Glomerular endothelial cell (primary cell): ENCODE data around the gene RBM42. TPM values are rescaled to one million over a fixed set of nuclear protein-coding genes. Genes with fewer than 3 reads are reported as not detected.
"Not testable (repeated sequence)": the region's sequence is repeated elsewhere in the genome, so short reads cannot be mapped to it uniquely, and the experiment has no call there.

Experiments used
- DNase-seq: peaks from one replicate; pipeline ENCODE4 v3.0.0-alpha.2; 2011; ENCODE audit warnings: low read depth, low spot score; ENCODE audit errors: extremely low read depth
- total RNA-seq: library from RNA; depleted of rRNA; stranded (reverse); fragments of >200 nt; gene quantifications from 2 replicates; pipeline ENCODE4 v1.2.3, GENCODE V29; 2015

RBM42 gene
- 98.4 and 110 TPM in 2 replicates for total RNA-seq

DNA sequence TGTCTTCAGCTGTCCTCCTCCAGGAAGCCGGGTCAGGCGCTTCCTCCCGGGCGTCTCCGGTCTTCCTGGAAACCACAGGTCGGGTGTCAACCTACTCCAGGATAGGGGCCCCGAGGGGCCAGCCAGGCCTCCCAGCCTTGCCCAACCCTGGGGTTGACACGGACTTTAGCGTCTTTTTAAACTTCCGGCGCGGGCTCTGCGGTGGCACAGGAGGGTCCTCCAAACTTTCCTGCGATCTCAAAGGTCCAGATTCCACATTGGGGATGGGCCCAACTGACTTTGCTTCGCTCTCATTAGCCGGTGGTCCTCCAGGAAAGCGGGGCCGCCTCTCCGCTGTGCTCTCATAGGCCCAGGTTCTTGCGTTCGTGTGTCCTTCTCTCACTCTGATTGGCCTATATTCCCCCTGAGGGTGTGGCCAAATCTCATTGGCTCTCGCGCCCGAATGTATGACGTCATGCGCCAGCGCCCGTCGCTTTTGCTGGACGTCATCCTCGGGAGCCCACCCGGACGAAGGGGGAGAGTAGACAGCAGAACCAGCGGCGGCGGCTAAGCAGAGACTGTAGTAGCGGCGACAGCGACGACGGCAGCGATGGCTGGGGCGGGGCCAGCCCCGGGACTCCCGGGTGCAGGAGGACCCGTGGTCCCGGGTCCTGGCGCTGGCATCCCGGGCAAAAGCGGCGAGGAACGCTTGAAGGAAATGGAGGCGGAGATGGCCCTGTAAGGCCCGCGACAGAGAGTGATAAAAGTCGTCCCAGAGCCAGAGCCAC lies at the start of gene RBM42:
RBM42 (plus strand) TSS at position 472 of the 767 bp plus-strand sequence; CDS start at position 590, 118 bp downstream.
- peak; percentile 92 for DNase-seq

DNA sequence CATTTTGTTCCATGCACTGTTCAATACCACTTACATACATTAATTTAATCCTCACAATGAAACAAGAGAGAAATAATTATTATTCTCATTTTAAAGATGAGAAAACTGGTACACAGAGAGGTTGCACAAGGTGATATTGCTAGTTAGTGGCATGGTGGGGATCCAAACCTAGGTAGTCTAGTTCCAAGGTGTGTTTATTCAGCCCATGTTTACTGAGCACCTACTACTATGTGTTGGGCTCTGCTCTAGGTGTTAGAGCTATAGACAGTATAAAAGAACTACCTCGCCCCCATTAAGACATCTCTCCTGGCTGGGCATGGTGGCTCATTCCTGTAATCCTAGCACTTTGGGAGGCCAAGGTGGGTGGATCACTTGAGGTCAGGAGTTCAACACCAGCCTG lies 46.1 kb upstream of the RBM42 start:
- no peak for DNase-seq

DNA sequence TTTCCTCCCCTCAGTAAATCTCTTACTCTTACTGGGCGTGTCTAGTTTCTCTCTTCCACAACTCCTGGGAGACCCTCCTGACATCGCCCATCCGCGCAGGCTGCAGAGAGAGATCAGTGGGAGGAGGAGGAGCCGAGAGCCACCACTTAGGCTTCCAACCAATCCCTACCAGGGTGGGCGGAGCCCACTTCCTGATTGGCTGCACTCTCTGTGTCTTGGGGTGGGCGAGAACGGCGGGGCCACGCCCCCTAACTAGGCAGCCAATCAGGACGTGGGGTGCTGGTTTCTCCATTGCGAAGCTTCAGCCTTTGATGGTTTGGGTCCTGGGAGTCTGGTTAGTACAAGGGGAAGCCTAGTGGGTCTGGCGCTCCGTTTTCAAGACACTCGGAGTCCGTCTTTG lies 43.0 kb upstream of the RBM42 start, which contains the start of gene PMIS2:
PMIS2 (plus strand) TSS at position 326 of the 400 bp plus-strand sequence. CDS start 87 bp downstream, outside the sequence.
- DNase-seq: no peak

- DNase-seq: no peak
Measured at GRCh38 chr19:35587321-35587720, 41.5 kb upstream of the RBM42 start.

DNA sequence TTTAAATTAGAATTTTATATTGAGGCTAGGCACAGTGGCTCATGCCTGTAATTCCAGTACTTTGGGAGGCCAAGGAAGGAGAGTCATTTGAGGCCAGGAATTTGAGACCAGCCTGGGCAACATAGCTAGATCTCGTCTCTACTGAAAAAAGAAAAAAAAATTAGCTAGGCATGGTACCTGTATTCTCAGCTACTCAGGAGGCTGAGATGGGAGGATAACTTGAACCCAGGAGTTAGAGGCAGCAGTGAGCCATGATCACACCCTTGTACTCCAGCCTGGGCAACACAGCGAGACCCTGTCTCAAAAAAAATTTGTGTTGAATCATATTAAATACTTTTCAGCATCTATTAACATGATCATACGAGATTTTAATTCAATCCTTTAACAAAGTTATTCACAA lies 38.0 kb upstream of the RBM42 start:
- no peak for DNase-seq

DNA sequence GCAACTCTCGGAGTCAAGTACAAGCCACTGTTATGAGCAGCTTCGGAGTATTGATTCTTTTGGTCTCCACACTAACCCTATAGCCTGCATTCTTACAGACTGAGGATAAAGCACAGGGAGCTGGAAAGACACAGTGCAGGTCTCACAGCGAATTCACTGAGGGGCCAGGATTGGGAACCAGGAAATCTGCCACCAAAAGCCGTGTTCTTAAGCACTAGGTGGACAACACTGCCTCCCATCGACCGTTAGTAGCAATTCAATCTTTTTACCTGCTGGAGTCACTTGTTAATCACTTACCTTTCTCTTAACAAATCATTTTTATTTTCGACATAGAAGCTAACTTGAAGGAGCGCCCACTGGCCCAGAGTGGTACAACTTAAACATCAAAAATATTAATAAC lies 36.6 kb upstream of the RBM42 start:
- DNase-seq: no peak

GRCh38 chr19:35595026-35595425 lies 33.8 kb upstream of the RBM42 start:
- DNase-seq: not testable (repeated sequence)

DNA sequence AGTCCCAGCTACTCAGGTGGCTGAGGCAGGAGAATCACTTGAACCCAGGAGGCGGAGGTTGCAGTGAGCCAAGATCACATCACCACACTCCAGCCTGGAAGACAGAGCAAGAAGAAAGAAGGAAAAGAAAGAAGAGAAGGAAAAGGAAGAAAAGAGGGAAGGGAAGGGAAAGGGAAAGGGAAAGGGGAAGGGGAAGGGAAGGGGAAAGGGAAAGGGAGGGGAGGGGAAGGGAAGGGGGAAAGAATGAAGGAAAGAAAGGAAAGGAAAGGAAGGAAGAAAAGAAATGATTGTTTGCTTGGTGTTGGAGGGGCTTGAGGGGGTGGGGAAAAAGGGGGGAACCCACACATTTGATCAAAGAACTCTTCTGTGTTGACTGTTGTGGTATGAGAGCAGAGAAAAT lies 32.9 kb upstream of the RBM42 start:
- no peak for DNase-seq

DNA sequence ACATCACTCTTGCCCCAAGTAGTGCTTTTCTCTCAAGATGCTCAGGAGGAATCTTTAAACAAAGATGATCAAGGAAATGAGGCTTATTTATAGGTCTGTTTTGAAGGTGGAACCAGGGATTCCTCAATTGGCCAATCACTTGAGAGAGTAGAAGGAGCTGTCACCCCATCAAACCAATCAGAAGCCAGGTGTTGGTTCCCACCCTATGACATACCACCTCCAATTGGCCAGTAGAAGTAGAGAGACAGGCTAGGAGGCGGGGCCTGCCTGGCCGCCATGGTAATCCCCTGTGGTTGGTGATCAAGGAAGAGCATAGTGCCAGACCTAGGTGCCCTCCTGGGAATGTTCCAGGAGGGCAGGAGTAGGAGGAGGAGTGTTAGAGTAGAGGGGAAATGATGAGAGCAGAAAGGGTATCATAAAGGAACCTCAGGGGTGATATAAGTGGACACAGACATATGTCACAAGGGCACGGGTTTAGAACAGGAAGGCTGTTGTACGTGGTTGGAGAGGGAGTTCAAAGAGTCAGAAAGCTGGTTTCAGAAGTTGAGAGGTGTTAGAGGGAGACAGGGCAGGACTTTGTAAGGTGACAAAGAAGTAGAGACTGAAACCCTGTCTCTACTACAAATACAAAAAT lies 32.4 kb upstream of the RBM42 start:
- DNase-seq: no peak

DNA sequence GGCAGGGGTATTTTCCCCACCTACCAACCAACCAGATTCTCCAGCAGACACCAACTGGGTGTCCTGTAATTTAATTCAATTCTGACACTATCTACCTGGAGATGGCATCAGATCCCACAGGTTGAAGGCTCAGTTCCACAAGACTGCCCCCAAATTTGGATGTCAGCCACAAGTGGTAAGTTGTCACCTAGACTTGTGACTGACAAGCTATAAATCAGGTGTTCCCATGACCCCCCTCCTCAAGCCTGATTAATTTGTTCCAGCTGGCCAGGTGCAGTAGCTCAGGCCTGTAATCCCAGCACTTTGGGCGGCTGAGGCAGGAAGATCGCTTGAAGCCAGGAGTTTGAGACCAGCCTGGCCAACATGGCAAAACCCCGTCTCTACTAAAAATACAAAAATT lies 26.9 kb upstream of the RBM42 start:
- no peak for DNase-seq

GRCh38 chr19:35604436-35604835 lies 24.4 kb upstream of the RBM42 start:
- DNase-seq: not testable (repeated sequence)

GRCh38 chr19:35607170-35607569 lies 21.7 kb upstream of the RBM42 start:
- DNase-seq: not testable (repeated sequence)

DNA sequence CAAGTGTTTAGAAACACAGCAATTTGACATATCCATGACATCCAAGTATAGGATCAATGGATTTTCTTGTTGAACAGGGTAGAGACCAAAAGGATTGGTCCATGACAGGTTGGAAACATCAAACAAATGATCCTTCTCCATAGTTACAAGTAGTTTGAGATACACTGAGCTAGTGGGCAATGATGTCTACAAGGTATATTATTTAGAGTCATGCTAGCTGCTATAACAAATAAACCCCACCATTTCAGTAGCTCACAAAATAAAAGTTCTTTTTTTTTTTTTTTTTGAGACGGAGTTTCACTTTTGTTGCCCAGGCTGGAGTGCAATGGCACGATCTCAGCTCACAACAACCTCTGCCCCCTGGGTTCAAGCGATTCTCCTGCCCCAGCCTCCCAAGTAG lies 21.2 kb upstream of the RBM42 start:
- no peak for DNase-seq

DNA sequence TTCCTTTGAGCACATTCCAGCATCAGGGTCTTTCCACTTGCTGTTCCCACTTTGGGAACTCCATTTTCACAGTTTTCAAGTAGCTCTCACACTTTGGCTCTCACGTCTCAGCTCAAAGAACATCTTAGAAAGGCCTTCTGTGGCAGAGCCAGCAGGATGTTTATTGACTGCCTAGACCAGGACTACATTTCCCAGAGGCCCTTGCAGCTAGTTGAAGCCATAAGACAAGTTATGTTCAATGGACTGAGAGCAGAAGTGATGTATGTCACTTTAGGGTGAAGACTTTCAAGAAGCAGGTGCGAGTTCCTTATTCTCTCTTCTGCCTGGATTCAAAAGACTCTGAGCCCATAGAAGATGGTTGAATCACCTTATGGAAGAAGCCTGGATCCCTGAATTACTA lies 20.6 kb upstream of the RBM42 start:
- no peak for DNase-seq

DNA sequence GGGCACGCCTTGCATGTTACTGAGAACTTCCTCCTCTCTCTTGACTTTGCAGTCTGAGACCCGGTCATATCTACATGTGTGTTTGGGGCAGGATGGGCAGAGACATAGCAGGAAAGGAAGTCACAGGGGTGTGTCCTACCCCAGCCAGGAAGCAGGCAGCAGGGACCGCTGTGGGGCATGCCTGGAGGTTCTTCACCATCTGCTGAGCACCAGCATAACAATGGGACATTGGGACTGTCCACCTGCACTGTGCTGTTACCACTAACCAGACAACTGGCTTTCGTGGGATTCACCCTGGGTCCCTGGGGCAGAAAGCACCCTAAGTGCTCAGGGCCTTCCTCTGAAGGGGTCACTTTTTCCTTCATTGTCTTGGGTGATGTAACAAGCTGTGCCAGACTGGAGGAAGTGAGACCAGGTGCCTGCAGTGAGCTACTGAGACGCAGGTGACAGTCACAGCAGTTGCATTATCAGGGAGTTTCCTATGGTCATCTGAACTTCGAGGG lies 18.9 kb upstream of the RBM42 start:
- no peak for DNase-seq

DNA sequence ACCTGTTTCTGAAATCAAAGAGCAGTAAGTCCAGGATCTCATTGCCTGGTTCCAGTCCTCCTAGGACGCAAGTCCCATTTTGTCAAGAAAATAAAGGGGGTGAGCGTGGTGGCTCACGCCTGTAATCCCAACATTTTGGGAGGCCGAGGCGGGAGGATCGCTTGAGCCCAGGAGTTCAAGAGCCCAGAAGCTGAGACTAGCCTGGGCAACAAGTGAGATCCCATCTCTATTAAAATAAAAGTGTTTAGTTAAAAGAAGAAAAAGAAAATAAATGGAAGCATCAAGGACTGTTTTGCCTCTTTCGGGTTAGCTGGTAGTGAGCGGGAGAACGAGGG lies 16.6 kb upstream of the RBM42 start:
- no peak for DNase-seq

GRCh38 chr19:35612559-35613321 lies 16.1 kb upstream of the RBM42 start, which contains the start of gene HAUS5:
Gene HAUS5, plus strand, starts transcription at chr19:35612735. Its CDS starts 60 bp downstream, at chr19:35612795.
- DNase-seq: peak; percentile 25

GRCh38 chr19:35613574-35613973 lies 15.3 kb upstream of the RBM42 start:
- no peak for DNase-seq

- no peak for DNase-seq
Measured at GRCh38 chr19:35615036-35615435, 13.8 kb upstream of the RBM42 start.

- no peak for DNase-seq
Measured at GRCh38 chr19:35618857-35619256, 10.0 kb upstream of the RBM42 start.

DNA sequence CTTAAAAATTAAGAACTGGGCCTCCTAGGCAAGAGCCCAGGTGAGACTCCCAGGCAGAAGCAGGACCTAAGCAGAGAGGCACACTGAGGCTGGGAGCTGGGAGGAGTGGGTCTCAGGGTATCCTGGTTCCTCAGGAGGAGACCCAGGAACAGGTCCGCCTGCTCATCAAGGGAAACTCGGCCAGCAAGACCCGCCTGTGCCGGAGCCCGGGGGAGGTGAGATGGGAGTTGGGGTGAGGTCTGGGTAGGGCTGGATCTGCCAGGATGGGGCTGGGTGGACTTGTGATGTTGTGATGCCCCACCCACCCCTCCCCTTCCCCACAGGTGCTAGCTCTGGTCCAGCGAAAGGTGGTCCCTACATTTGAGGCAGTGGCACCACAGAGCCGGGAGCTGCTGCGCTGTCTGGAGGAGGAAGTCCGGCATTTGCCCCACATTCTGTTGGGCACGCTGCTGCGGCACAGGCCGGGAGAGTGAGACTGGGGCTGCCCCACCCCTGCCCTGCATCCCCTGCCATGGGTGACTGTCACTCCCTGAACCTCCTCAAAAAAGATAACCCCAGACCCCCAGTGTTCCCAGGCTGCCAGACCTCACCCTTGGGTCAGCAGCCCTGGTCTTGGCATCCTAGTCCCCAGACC lies 9.4 kb upstream of the RBM42 start:
- no peak for DNase-seq
